ENCODE measurements around the gene DACH2. TPM values are rescaled to one million over a fixed set of nuclear protein-coding genes. Genes with fewer than 3 reads are reported as not detected.

The DACH2 gene
- total RNA-seq, 1 experiment from 2014 or later = 1.0 TPM

DNA sequence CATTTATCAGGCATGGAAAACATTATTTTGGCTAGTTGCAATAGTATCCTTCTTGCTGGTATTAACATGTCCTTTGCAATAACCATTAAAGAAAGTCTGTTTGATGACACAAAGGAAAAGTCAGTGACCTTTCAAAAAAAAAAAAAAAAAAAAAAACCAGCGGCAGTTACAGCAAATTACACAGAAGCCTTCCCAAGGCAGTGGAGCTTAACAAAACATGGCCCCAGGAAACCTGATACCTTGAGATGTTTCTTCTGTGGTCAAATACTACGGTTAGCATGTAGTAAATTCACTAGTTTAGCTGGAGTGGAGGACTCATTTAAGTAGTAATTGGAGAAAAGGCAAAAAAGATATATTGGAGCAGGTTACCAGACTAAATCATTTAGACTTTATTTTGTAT is 359.1 kb downstream of the DACH2 start:
- Histone ChIP-seq H3K23ac (ENCODE audit: insufficient read length, low read depth, low read length) (no peak overlapping the region), H3K18ac (ENCODE audit: insufficient read length, low read depth, low read length) (no peak overlapping the region), H3K4me2 (ENCODE audit: insufficient read depth, insufficient read length, low read length) (no peak overlapping the region), H2AK5ac (ENCODE audit: insufficient read length, low read length) (no peak overlapping the region), H4K91ac (ENCODE audit: insufficient read length, low read depth, low read length) (no peak overlapping the region), H3K23me2 (ENCODE audit: insufficient read length, low read depth, low read length, poor library complexity, severe bottlenecking) (no peaks in the 10 kb centered on the region), H3K4ac (ENCODE audit: low read depth, low read length) (no peak overlapping the region), H4K20me1 (ENCODE audit: control insufficient read depth, insufficient read depth, insufficient read length) (no peaks in the 10 kb centered on the region), H3K79me1 (ENCODE audit: insufficient read depth, low read depth, low read length, poor library complexity, severe bottlenecking) (no peaks in the 10 kb centered on the region), H3K4me1 (ENCODE audit: insufficient read depth, low read length) (no peaks in the 10 kb centered on the region), H2BK5ac (ENCODE audit: insufficient read length, low read length) (no peak overlapping the region), H4K8ac (replicated peaks; ENCODE audit: insufficient read length, low read depth, low read length) (no peak overlapping the region), H3K27me3 (ENCODE audit: insufficient read depth, low read length) (no peaks in the 10 kb centered on the region), H4K5ac (ENCODE audit: insufficient read length, low read depth, low read length) (no peak overlapping the region), H3K27ac (ENCODE audit: insufficient read length, low read depth, low read length) (no peak overlapping the region), H2BK20ac (ENCODE audit: low read depth, low read length, poor library complexity, severe bottlenecking) (no peak overlapping the region), H2BK12ac (ENCODE audit: insufficient read length, low read depth, low read length) (no peak overlapping the region), H3K56ac (ENCODE audit: insufficient read length, low read depth, low read length) (no peak overlapping the region), H2AFZ (ENCODE audit: low read length) (no peak overlapping the region), H3K14ac (ENCODE audit: insufficient read depth, low read length) (no peak overlapping the region), H2BK120ac (ENCODE audit: low read depth, low read length, poor library complexity, severe bottlenecking) (no peak overlapping the region), H2BK15ac (ENCODE audit: low read depth, low read length) (no peak overlapping the region), H3K9me3 (ENCODE audit: control insufficient read depth, low read depth, low read length) (no peaks in the 10 kb centered on the region), H3K9ac (ENCODE audit: extremely low read depth, insufficient read length, low read length) (no peak overlapping the region), H3K79me2 (ENCODE audit: insufficient read depth, low read length) (no peaks in the 10 kb centered on the region), H3T11ph (ENCODE audit: low read length) (no peak overlapping the region)
- no peak for DNase-seq
- Mint-ChIP-seq H3K27me3 (ENCODE audit: low read depth) (no peaks in the 10 kb centered on the region), H3K36me3 (ENCODE audit: insufficient read depth in 1 of 3, low read depth in 3 of 3) (no peaks in the 10 kb centered on the region), H3K4me3 (no peak overlapping the region), H3K27ac (no peak overlapping the region), H3K9me3 (peaks cover 0 to 21% of the 10 kb centered on the region in 2 experiments; a peak in 3 of 5 replicates), H3K4me1 (peaks cover 7 to 8% of the 10 kb centered on the region in 2 experiments; a peak in 2 of 4 replicates)
- WGBS (ENCODE audit: extremely low coverage, insufficient read length, low lambda C conversion rate) = no CpG with 5 or more reads among the region's 2 CpGs
- TF ChIP-seq, protein P1, sequence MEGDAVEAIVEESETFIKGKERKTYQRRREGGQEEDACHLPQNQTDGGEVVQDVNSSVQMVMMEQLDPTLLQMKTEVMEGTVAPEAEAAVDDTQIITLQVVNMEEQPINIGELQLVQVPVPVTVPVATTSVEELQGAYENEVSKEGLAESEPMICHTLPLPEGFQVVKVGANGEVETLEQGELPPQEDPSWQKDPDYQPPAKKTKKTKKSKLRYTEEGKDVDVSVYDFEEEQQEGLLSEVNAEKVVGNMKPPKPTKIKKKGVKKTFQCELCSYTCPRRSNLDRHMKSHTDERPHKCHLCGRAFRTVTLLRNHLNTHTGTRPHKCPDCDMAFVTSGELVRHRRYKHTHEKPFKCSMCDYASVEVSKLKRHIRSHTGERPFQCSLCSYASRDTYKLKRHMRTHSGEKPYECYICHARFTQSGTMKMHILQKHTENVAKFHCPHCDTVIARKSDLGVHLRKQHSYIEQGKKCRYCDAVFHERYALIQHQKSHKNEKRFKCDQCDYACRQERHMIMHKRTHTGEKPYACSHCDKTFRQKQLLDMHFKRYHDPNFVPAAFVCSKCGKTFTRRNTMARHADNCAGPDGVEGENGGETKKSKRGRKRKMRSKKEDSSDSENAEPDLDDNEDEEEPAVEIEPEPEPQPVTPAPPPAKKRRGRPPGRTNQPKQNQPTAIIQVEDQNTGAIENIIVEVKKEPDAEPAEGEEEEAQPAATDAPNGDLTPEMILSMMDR (conservative IDR thresholded peaks at IDR 0.05) = no peak
